ENCODE measurements around the gene CSF3R.
"Not testable (repeated sequence)": the region's sequence is repeated elsewhere in the genome, so short reads cannot be mapped to it uniquely, and the experiment has no call there.

The CSF3R gene

GRCh38 chr1:36484099-36484498, 1.4 kb upstream of the CSF3R start:
- TF ChIP-seq CTCF (IDR thresholded peaks at IDR 0.05; ENCODE audit: low read depth, low read length, missing control alignments): no peak
- DNase-seq: no peak
- Histone ChIP-seq H3K36me3 (replicated peaks) (no peaks in the 10 kb centered on the region), H3K4me3 (ENCODE audit: low read depth, low read length) (no peak overlapping the region), H3K27me3 (replicated peaks) (no peaks in the 10 kb centered on the region), H3K27ac (no peak overlapping the region)
- in situ Hi-C loops (cut with HindIII; ENCODE audit: low pct_ligation_motif_present, low sequenced_read_pairs): no loop called here

DNA sequence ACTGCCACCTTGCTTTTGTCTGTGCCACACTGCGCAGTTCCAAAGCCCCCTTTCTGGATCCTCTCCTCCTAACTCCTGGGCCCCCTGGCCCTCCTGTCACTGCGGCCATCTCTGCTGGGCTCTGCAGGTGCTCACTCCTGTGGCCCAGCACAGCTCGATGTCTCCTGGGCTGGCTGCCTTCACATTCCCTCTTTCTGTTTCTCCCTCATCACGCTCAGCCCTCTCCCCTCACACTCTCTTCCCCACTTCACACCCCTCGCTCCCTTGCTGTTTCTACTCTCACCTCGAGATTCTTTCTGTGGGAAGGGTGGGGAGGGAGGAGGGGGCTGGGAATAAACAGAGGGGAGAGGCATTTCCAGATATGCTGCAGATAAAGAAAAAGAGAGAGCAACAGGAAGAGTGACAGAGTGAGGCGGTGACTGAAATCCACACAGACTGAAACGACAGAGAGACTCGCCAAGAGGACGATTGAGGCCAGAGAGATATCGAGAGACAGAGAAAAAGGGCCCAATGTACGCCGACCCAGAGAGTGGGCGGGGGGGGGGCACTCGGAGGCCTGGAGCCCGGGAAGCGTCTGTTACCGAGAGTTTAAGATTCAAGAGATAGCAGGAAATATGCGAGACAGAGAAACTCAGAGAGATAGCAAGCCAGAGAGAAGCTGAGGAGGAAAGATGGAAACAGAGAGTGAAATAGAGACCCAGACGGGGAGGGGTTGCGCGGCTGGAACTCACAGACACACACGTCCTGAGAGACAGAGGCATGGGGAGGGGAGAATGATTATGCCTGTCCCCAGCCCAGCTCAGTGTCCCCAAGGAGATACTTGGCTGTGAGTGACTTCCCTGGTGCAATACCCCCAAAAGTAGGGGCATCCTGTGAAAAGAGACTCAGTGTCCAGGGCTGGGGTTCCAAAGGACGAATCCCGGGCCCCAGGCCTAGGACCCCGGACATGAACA, 666 bp downstream of the CSF3R start:
- in situ Hi-C loops (cut with HindIII; ENCODE audit: low pct_ligation_motif_present, low sequenced_read_pairs): no loop called here
- H3K4me3 ChIP-seq (ENCODE audit: low read depth, low read length): no peak overlapping the region
- no peaks in the 10 kb centered on the region for H3K27me3 ChIP-seq (replicated peaks)
- H3K27ac ChIP-seq: no peak overlapping the region
- TF ChIP-seq CTCF (IDR thresholded peaks at IDR 0.05; ENCODE audit: low read depth, low read length, missing control alignments): no peak
- no peak for DNase-seq
- H3K36me3 ChIP-seq (replicated peaks): no peaks in the 10 kb centered on the region

GRCh38 chr1:36481091-36481490, 1.6 kb downstream of the CSF3R start:
- TF ChIP-seq CTCF (IDR thresholded peaks at IDR 0.05; ENCODE audit: low read depth, low read length, missing control alignments): no peak
- no peak for DNase-seq
- no peak overlapping the region for H3K4me3 ChIP-seq (ENCODE audit: low read depth, low read length)
- H3K27ac ChIP-seq: no peak overlapping the region
- in situ Hi-C loops (cut with HindIII; ENCODE audit: low pct_ligation_motif_present, low sequenced_read_pairs): no loop called here
- H3K36me3 ChIP-seq (replicated peaks): no peaks in the 10 kb centered on the region
- H3K27me3 ChIP-seq (replicated peaks): no peaks in the 10 kb centered on the region

DNA sequence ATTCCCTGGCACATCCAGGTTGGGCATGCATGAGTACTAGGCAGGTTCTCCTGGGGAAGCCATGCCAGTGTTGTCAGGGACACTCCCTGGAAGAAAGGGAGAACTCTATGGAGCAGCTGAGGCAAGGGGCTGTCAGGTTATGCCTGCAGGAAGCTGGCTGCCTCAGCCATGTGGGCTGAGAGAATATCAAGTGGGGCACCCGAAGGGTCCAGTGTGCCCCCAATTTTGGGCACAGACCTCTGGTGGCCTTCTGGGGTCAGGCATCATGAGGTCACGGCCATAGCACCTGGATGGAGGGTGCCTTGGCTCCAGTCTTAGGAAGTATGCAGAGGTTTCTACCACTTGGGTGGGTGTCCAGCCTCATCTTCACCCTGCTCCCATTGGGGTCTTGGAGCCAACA, 2.6 kb downstream of the CSF3R start:
- in situ Hi-C loops (cut with HindIII; ENCODE audit: low pct_ligation_motif_present, low sequenced_read_pairs): no loop called here
- no peaks in the 10 kb centered on the region for H3K36me3 ChIP-seq (replicated peaks)
- TF ChIP-seq CTCF (IDR thresholded peaks at IDR 0.05; ENCODE audit: low read depth, low read length, missing control alignments): no peak
- H3K4me3 ChIP-seq (ENCODE audit: low read depth, low read length): no peak overlapping the region
- no peaks in the 10 kb centered on the region for H3K27me3 ChIP-seq (replicated peaks)
- DNase-seq: no peak
- no peak overlapping the region for H3K27ac ChIP-seq

- H3K27ac ChIP-seq: no peak overlapping the region
- no peak for TF ChIP-seq CTCF (IDR thresholded peaks at IDR 0.05; ENCODE audit: low read depth, low read length, missing control alignments)
- DNase-seq: no peak
- H3K27me3 ChIP-seq (replicated peaks): no peaks in the 10 kb centered on the region
- H3K36me3 ChIP-seq (replicated peaks): no peaks in the 10 kb centered on the region
- H3K4me3 ChIP-seq (ENCODE audit: low read depth, low read length): no peak overlapping the region
- in situ Hi-C loops (cut with HindIII; ENCODE audit: low pct_ligation_motif_present, low sequenced_read_pairs): no loop called here
Observed at GRCh38 chr1:36479505-36480051, 3.1 kb downstream of the CSF3R start.

DNA sequence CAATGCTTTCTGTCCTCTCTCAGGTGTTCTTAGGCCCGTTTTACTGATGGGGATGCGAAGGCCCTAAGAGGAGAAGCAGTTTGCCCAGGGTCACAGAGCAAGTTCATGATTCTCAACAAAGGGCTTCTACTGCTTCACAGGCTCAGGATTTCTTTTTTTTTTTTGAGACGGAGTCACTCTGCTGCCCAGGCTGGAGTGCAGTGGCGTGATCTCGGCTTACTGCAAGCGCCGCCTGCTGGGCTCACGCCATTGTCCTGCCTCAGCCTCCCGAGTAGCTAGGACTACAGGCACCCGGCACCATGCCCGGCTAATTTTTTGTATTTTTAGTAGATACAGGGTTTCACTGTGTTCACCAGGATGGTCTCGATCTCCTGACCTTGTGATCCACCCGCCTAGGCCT, 5.1 kb downstream of the CSF3R start:
- H3K36me3 ChIP-seq (replicated peaks); in situ Hi-C loops (cut with HindIII; ENCODE audit: low pct_ligation_motif_present, low sequenced_read_pairs); H3K27me3 ChIP-seq (replicated peaks); H3K27ac ChIP-seq; H3K4me3 ChIP-seq (ENCODE audit: low read depth, low read length); DNase-seq: not testable (repeated sequence)
